Measurements from ENCODE around the gene LRRC71. TPM values are rescaled to one million over a fixed set of nuclear protein-coding genes. Genes with fewer than 3 reads are reported as not detected.

Gene LRRC71
- total and polyA plus RNA-seq, 4 donors, result 0.30 to 8.5 (median 6.2) TPM

- DNase-seq (ENCODE audit: low read depth in 4 of 6, low spot score in 6 of 6), result no peak
- WGBS (ENCODE audit: insufficient coverage), result 89% methylated on average over 2 of the region's 3 CpGs
- no peaks in the 10 kb centered on the region for H3K27me3 ChIP-seq (ENCODE audit: control insufficient read depth, insufficient read depth, low read length)
- H3K9me3 ChIP-seq (ENCODE audit: control insufficient read depth, insufficient read depth, low read length), result no peaks in the 10 kb centered on the region
- peaks cover 98% of the 10 kb centered on the region for H3K36me3 ChIP-seq (ENCODE audit: control insufficient read depth, insufficient read depth, low read length)
- no peak overlapping the region for H3K27ac ChIP-seq (ENCODE audit: low read depth, low read length)
- H3K4me1 ChIP-seq (ENCODE audit: control insufficient read depth, insufficient read depth, low read length), result no peaks in the 10 kb centered on the region
- H3K4me3 ChIP-seq (ENCODE audit: low read depth, low read length), result no peak overlapping the region
Measured at GRCh38 chr1:156942176-156942575, 21.7 kb downstream of the LRRC71 start.

GRCh38 chr1:156942576-156942975, 22.1 kb downstream of the LRRC71 start:
- Histone ChIP-seq H3K27me3 (ENCODE audit: control insufficient read depth, insufficient read depth, low read length) (no peaks in the 10 kb centered on the region), H3K36me3 (ENCODE audit: control insufficient read depth, insufficient read depth, low read length) (peaks cover 98% of the 10 kb centered on the region), H3K27ac (ENCODE audit: low read depth, low read length) (no peak overlapping the region), H3K9me3 (ENCODE audit: control insufficient read depth, insufficient read depth, low read length) (no peaks in the 10 kb centered on the region), H3K4me3 (ENCODE audit: low read depth, low read length) (no peak overlapping the region), H3K4me1 (ENCODE audit: control insufficient read depth, insufficient read depth, low read length) (no peaks in the 10 kb centered on the region)
- 96% methylated on average over 2 of the region's 7 CpGs for WGBS (ENCODE audit: insufficient coverage)
- no peak for DNase-seq (ENCODE audit: low read depth in 4 of 6, low spot score in 6 of 6)

- H3K9me3 ChIP-seq (ENCODE audit: control insufficient read depth, insufficient read depth, low read length), result no peaks in the 10 kb centered on the region
- H3K36me3 ChIP-seq (ENCODE audit: control insufficient read depth, insufficient read depth, low read length), result peaks cover 98% of the 10 kb centered on the region
- no peaks in the 10 kb centered on the region for H3K27me3 ChIP-seq (ENCODE audit: control insufficient read depth, insufficient read depth, low read length)
- H3K4me1 ChIP-seq (ENCODE audit: control insufficient read depth, insufficient read depth, low read length), result no peaks in the 10 kb centered on the region
- DNase-seq (ENCODE audit: low read depth in 4 of 6, low spot score in 6 of 6), result no peak
- H3K4me3 ChIP-seq (ENCODE audit: low read depth, low read length), result no peak overlapping the region
- H3K27ac ChIP-seq (ENCODE audit: low read depth, low read length), result no peak overlapping the region
- WGBS (ENCODE audit: insufficient coverage), result 93% methylated on average over 3 of the region's 3 CpGs
Measured at GRCh38 chr1:156943756-156944155, 23.3 kb downstream of the LRRC71 start.

GRCh38 chr1:156944268-156944667, 23.8 kb downstream of the LRRC71 start:
- DNase-seq (ENCODE audit: low read depth in 4 of 6, low spot score in 6 of 6), result no peak
- 100% methylated on average over 1 of the region's 1 CpG for WGBS (ENCODE audit: insufficient coverage)
- Histone ChIP-seq H3K4me1 (ENCODE audit: control insufficient read depth, insufficient read depth, low read length) (no peaks in the 10 kb centered on the region), H3K4me3 (ENCODE audit: low read depth, low read length) (no peak overlapping the region), H3K9me3 (ENCODE audit: control insufficient read depth, insufficient read depth, low read length) (no peaks in the 10 kb centered on the region), H3K27me3 (ENCODE audit: control insufficient read depth, insufficient read depth, low read length) (no peaks in the 10 kb centered on the region), H3K27ac (ENCODE audit: low read depth, low read length) (no peak overlapping the region), H3K36me3 (ENCODE audit: control insufficient read depth, insufficient read depth, low read length) (peaks cover 98% of the 10 kb centered on the region)

- 98% methylated on average over 8 of the region's 8 CpGs for WGBS (ENCODE audit: insufficient coverage)
- H3K36me3 ChIP-seq (ENCODE audit: control insufficient read depth, insufficient read depth, low read length), result peaks cover 92% of the 10 kb centered on the region
- no peak overlapping the region for H3K27ac ChIP-seq (ENCODE audit: low read depth, low read length)
- no peak for DNase-seq (ENCODE audit: low read depth in 4 of 6, low spot score in 6 of 6)
- no peaks in the 10 kb centered on the region for H3K4me1 ChIP-seq (ENCODE audit: control insufficient read depth, insufficient read depth, low read length)
- H3K4me3 ChIP-seq (ENCODE audit: low read depth, low read length), result no peak overlapping the region
- no peaks in the 10 kb centered on the region for H3K9me3 ChIP-seq (ENCODE audit: control insufficient read depth, insufficient read depth, low read length)
- H3K27me3 ChIP-seq (ENCODE audit: control insufficient read depth, insufficient read depth, low read length), result no peaks in the 10 kb centered on the region
Measured at GRCh38 chr1:156944848-156945247, 24.4 kb downstream of the LRRC71 start.

- Histone ChIP-seq H3K4me1 (ENCODE audit: control insufficient read depth, insufficient read depth, low read length) (no peaks in the 10 kb centered on the region), H3K27ac (ENCODE audit: low read depth, low read length) (no peak overlapping the region), H3K9me3 (ENCODE audit: control insufficient read depth, insufficient read depth, low read length) (no peaks in the 10 kb centered on the region), H3K27me3 (ENCODE audit: control insufficient read depth, insufficient read depth, low read length) (no peaks in the 10 kb centered on the region), H3K36me3 (ENCODE audit: control insufficient read depth, insufficient read depth, low read length) (peaks cover 89% of the 10 kb centered on the region), H3K4me3 (ENCODE audit: low read depth, low read length) (no peak overlapping the region)
- DNase-seq (ENCODE audit: low read depth in 4 of 6, low spot score in 6 of 6), result peak in 1 of 6 donors; percentile 72
- 79% methylated on average over 11 of the region's 11 CpGs for WGBS (ENCODE audit: insufficient coverage)
Measured at GRCh38 chr1:156945881-156946661, 25.6 kb downstream of the LRRC71 start.

GRCh38 chr1:156947127-156947526, 26.7 kb downstream of the LRRC71 start:
- Histone ChIP-seq H3K27me3 (ENCODE audit: control insufficient read depth, insufficient read depth, low read length) (no peaks in the 10 kb centered on the region), H3K4me3 (ENCODE audit: low read depth, low read length) (no peak overlapping the region), H3K36me3 (ENCODE audit: control insufficient read depth, insufficient read depth, low read length) (peaks cover 85% of the 10 kb centered on the region), H3K4me1 (ENCODE audit: control insufficient read depth, insufficient read depth, low read length) (no peaks in the 10 kb centered on the region), H3K27ac (ENCODE audit: low read depth, low read length) (no peak overlapping the region), H3K9me3 (ENCODE audit: control insufficient read depth, insufficient read depth, low read length) (no peaks in the 10 kb centered on the region)
- DNase-seq (ENCODE audit: low read depth in 4 of 6, low spot score in 6 of 6), result no peak
- 99% methylated on average over 5 of the region's 9 CpGs for WGBS (ENCODE audit: insufficient coverage)

GRCh38 chr1:156947818-156948525, 27.5 kb downstream of the LRRC71 start:
- DNase-seq (ENCODE audit: low read depth in 4 of 6, low spot score in 6 of 6), result no peak
- H3K4me3 ChIP-seq (ENCODE audit: low read depth, low read length), result no peak overlapping the region
- WGBS (ENCODE audit: insufficient coverage), result 98% methylated on average over 15 of the region's 17 CpGs
- no peak overlapping the region for H3K27ac ChIP-seq (ENCODE audit: low read depth, low read length)
- peaks cover 85% of the 10 kb centered on the region for H3K36me3 ChIP-seq (ENCODE audit: control insufficient read depth, insufficient read depth, low read length)
- no peaks in the 10 kb centered on the region for H3K9me3 ChIP-seq (ENCODE audit: control insufficient read depth, insufficient read depth, low read length)
- H3K4me1 ChIP-seq (ENCODE audit: control insufficient read depth, insufficient read depth, low read length), result no peaks in the 10 kb centered on the region
- H3K27me3 ChIP-seq (ENCODE audit: control insufficient read depth, insufficient read depth, low read length), result no peaks in the 10 kb centered on the region

GRCh38 chr1:156948708-156949107, 28.3 kb downstream of the LRRC71 start:
- DNase-seq (ENCODE audit: low read depth in 4 of 6, low spot score in 6 of 6), result no peak
- Histone ChIP-seq H3K4me3 (ENCODE audit: low read depth, low read length) (no peak overlapping the region), H3K4me1 (ENCODE audit: control insufficient read depth, insufficient read depth, low read length) (no peaks in the 10 kb centered on the region), H3K27me3 (ENCODE audit: control insufficient read depth, insufficient read depth, low read length) (no peaks in the 10 kb centered on the region), H3K9me3 (ENCODE audit: control insufficient read depth, insufficient read depth, low read length) (no peaks in the 10 kb centered on the region), H3K36me3 (ENCODE audit: control insufficient read depth, insufficient read depth, low read length) (peaks cover 81% of the 10 kb centered on the region), H3K27ac (ENCODE audit: low read depth, low read length) (no peak overlapping the region)
- WGBS (ENCODE audit: insufficient coverage), result 53% methylated on average over 3 of the region's 4 CpGs

- H3K36me3 ChIP-seq (ENCODE audit: control insufficient read depth, insufficient read depth, low read length), result peaks cover 81% of the 10 kb centered on the region
- H3K27me3 ChIP-seq (ENCODE audit: control insufficient read depth, insufficient read depth, low read length), result no peaks in the 10 kb centered on the region
- no peak overlapping the region for H3K27ac ChIP-seq (ENCODE audit: low read depth, low read length)
- no peaks in the 10 kb centered on the region for H3K4me1 ChIP-seq (ENCODE audit: control insufficient read depth, insufficient read depth, low read length)
- no peak overlapping the region for H3K4me3 ChIP-seq (ENCODE audit: low read depth, low read length)
- WGBS (ENCODE audit: insufficient coverage), result 65% methylated on average over 2 of the region's 5 CpGs
- H3K9me3 ChIP-seq (ENCODE audit: control insufficient read depth, insufficient read depth, low read length), result no peaks in the 10 kb centered on the region
- no peak for DNase-seq (ENCODE audit: low read depth in 4 of 6, low spot score in 6 of 6)
Measured at GRCh38 chr1:156949127-156949526, 28.7 kb downstream of the LRRC71 start.

All from spinal cord (tissue), 10 donors.